HG03108 (cell line): Measurements from ENCODE around the gene BBS12.
A peak's percentile ranks its signal among the peaks of the same experiment; 100 is the strongest.

Source experiments
- ATAC-seq: cut with Tn5 transposase; IDR thresholded peaks from one replicate; pipeline ENCODE4 v1.9.1; 2021; ENCODE audit warnings: moderate library complexity; ENCODE audit not compliant: unreplicated experiment

Gene BBS12

DNA sequence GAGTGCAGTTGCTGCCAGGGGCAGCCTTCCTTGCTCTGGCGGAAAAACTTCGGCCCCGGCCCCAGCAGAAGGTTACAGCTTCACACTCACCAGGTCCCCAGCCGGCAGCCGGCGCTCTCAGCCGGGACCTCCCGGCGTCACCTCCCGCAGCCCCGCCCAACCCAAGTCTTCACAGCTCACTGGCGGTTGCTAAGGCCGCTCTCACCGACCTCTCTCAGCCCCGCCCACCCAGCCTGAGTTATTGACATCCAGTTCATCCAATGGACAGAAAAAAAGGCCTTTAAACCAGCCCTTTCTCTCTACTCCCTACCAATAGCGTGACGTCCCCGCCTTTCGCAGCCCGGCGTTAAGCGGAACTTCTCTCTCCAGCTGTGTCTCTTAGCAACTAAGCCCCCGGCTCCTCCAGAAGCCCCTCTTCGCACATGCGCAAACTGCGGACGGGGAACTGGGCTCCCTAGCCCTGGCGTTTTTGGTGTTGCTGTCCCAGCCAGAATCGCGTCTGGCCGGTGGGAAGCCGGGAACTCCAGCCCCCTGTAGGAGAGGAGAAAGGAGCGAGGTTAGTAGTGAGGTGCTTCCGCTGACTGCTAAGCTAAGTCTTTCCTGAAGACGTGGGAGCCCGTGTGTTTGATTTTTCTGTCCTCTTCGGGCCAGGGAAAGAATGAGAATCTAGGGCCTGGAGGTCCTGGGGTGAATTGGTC is at the start of gene BBS12:
Gene BBS12 (plus strand): TSS at position 376 of the 698 bp plus-strand sequence. CDS start 9,189 bp downstream, outside the sequence.
- ATAC-seq: peak; percentile 100

DNA sequence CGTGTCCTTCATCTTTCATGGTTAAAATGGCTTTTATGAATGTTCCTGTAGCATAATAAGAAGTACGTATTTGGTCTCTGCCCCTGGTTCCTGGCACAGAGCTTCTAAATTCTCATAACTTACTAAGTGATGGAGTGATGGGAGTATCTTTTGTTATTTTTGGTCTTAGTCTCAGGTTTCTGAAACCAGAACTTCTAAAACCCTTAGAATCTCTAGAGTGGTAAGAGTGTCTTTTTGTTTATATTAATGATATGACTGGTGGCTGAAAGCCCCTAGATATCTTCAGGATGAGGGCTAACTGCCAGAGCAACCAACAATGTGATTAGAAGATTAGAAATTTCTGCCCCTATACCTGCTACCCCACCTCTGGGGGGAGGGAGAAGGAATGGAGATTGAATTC is 45.8 kb upstream of the BBS12 start:
- no peak for ATAC-seq

DNA sequence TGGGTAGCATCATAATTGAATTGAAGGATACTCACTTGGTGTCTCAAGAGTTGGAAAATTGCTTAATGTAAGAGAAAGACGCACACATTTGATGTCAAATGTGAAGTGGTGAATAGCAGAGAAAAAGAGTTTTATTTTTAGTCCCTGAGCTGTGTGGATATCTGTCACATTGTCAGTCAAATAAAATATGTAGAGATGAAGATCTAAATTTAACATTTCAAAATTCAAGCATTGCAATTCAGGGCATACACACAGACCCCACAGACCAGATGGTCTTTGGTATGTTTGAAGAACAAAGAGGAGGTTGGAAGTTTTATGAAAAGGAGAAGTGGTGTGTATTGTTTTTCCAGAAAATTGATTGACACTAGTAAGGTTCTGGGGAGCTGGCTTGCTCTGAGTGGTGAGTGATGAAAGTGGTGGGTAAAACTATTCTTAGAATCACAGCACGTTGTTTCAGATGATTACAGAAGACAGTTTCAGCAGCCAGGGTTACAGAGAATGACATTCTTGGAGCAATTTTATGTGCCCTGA is 44.9 kb upstream of the BBS12 start:
- ATAC-seq: peak; percentile 57

DNA sequence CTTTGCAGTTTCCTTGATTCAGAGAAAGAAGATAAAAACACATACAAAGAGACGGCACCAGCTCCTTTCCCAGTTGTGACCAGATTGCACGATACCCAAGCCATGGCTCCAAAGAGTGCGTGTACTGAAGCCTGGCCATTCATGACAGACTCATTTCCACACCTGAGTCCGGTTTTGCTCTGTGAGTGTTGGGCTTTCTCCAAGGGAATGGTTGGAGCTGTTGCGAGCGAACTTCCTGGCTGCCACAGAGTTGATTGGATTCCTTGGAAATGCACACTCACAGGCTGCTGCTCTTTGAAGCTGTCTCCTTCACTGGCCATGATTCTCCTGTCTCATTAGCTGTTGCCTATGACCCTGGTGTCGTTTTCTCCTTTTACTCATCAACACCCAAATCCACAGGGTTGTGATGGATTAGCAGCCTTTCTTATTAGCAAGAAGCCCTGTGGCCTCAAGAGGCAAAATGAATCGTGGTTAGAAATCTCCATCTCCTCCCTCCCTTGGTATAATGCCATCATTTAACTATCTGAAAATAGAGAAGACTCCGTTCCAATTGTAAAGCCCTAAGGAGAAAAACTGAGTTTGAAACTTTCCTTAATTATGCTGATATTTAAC is 43.9 kb upstream of the BBS12 start:
- no peak for ATAC-seq

DNA sequence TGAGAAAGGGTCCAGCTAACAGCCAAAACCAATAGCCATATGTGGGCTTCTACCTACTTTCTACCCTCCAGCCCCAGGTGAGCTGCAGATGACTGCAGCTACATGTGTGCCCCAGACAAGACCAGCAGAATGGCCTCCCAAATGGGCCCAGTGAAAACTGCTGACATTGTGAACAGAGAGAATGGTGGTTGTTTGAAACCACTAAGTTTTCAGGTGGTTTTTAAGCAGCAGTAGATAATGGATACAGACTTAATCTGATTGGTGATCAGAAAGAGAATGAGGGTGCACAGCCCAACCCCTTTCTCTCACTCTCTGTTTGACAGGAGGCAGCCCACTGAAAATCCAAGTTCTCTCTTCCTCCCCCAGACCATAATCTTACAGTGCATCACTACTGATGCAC is 42.5 kb upstream of the BBS12 start:
- peak; percentile 82 for ATAC-seq

DNA sequence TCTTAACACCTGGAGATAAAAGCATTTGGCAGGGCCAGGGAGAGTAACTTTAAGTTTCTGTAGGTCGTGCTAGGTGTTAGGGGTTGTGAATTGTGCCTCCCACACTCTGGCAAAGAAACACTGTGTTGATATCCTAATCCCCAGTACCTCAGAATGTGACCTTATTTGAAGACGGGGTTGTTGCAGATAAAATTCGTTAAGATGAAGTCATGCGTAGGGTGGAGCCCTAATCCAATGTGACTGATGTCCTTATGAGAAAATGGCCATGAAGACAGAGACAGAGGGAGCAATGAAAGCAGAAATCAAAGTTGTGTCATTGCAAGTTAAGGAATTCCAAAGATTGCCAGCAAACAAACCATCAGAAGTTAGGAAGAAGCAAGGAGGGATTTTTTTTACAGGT is 40.5 kb upstream of the BBS12 start:
- no peak for ATAC-seq

DNA sequence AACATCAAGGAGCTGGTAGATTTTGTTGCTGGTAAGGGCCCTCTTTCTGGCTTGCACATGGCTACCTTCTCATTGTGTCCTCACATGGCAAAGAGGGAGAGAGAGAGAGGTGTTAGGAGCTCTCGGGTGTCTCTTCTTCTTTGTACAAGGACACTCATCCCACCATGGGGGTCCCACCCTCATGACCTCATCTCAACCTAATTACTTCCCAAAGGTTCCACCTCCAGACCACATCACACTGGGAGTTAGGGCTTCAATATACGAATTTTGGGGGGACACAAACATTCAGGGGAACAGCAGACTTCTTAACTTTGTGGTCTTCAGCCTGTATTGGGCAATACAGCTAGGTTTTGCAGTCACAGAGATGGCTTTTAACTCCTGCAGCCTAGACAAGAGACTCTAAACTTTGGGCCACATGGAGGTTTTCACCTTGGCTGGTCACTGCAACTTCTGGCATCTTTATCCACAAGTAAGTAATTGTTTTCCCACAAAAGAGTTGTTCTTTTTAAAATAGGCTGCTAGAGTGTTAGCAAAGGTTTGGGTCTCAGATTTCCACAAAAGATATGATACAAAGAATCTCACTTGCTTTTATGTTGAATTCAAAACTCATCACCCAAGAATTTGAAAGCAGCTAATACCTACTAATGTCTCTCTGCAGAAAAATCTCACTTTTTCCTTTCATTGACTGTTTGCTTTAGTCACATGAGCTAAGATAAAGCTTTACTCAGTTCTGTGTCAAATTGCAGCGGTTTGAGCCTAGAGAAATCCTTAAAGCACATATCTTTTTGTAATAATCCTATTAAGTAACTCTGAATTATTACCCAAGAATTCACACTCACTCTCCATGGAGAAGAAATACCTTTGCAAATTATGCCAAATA is 39.6 kb upstream of the BBS12 start:
- ATAC-seq: no peak

DNA sequence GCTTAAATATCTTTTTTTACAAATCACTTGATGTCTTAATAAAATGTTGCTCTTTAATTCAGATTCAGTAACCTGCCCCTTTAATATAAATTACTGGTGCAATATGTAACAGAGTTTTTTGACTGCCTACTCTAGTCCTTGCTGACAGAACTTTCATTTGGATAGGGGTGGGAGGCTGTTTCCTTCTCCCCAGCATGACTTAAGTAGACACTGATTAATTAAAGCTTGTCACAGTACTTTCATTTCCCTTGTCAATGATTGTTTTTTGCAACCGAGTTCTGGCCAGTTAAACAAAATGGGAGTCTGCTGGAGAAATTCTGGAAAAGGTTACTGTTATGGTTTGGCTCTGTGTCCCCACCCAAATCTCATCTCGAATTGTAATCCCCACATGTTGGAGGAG is 37.3 kb upstream of the BBS12 start:
- ATAC-seq: no peak

DNA sequence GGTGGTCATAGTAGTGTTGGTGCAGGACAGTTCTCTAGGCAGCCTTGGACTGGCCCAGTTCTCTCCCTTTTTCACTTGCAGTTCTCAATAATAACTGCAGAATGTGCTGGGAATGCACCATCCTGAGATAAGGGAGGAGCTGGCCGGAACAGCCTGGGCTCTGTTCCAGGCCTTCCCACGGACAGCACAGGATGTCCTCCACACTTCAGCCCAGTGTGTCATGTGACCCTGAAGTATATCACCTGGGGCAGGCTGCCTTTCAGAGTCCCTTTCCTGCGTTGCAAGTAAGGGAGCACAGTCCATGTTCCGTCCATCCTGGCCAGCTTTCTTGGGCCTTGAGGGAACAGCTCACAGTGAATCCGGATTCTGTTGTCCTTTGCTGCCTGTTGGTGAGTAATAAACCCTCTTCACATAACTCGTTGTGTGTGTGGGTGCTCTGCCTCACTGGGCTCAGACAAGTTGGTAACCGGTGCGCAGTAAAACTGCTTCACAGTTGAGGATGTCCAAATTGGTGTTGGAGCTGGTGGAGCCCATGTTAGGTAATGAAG is 32.3 kb upstream of the BBS12 start:
- ATAC-seq: no peak

DNA sequence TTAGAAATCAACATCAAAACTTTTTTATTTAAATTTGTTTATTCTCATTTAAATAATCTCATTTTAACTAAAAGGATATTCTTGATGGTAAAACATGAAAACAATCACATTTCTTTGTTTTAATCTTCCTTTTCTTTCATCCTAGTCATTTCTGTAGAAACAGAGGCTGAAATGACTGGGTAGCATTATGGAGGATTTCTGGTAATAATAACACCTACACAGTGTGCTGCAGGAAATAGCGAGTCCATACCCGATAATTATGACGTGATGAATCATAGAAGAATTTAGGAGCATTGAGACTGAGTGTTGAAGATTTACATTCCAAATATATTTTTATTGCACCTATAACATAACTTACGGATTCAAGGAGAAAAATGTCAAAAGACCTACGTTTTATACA is 31.4 kb upstream of the BBS12 start:
- no peak for ATAC-seq

DNA sequence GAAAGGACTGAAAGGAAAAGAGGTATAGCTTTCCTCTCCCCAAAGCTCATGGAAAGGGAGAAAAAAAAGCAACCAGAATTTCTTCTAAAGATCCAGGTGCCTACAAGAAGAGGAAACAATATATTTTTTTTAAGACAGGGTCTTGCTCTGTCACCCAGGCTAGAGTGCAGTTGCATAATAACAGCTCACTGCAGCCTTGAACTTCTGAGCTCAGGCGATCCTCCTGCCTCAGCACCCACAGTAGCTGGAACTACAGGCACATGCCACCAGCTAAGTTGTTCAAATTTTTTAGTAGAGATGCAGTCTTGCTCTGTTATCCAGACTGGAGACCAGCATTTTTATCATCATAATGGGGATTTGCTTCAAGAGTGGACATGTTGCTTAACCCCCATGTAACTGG is 30.5 kb upstream of the BBS12 start:
- ATAC-seq: no peak

DNA sequence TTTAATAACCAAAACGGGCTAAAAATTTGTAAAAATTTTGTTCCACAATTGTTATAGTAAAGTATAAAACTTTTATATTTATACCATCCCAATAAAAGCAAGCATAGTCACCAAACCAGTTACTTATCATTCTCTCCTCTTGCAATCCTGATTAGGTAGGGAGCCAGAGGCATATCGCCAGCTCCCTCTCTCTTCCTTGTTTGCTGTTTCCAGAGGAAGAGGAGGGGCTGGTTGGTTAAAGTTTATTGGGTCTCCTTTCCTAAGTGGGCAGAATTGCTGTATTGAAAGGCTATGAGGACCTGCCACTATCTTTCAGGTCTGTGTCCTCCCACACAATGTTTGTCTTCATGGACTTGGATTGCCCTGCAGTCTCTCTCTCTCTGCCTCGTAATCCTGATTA is 29.6 kb upstream of the BBS12 start:
- ATAC-seq: no peak

DNA sequence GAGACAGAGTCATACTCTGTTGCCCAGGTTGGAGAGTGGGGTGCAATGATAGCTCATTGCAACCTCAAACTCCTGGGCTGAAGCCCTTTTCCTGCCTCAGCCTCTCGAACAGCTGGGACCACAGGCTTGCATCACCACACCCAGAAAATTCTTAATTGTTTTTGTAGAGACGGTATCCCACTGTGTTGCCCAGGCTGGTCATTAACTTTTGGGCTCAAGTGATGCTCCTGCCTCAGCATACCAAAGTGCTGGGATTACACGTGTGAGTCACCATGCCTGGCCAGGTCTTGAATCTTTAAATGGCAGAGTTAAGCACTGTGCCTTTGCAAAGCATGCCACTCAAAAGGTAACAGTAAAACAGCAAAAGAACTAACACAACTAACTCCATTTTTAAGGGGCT is 28.6 kb upstream of the BBS12 start:
- ATAC-seq: no peak

DNA sequence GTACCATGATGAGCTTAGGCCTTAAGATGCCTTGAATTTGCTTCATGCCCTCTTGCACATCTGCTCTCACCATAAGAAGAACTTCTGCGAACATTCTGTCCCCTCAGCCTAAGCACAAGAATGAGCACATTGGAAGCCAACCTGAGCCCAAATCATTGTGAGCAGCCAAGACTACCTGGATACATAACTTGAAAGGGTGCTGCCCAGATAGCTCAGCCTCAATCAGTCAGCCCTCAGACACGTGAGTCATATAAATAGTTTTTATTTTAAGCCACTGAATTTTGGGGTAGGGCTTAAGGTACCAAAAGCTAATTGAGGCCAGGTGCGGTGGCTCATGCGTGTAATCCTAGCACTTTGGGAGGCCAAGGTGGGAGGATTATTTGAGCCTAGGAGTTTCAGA is 27.5 kb upstream of the BBS12 start:
- no peak for ATAC-seq

DNA sequence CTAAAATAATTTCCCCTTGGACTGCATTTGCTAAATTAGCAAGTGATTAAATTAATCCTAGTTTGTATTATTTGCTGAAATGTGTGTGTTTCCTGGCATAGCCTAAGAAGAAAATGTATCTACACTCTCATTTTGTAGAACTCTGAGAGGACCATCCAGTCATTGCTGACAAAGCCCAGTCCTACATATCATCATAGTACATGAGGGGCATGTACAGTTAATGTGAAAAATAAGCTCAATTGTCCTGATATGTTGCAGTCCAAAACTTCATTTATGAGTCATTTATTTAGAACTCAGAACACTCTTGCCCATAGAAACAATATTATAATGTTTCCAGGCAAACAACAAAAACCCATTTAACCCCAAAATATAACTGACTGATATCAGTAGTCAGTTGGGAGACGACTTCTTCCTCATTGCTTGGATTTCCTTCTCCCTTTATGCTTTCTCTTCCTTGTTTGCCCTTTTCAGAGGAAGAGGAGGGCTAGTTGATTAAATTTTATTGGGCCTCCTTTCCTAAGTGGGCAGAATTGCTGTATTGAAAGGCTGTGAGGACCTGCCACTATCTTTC is 26.9 kb upstream of the BBS12 start:
- no peak for ATAC-seq

DNA sequence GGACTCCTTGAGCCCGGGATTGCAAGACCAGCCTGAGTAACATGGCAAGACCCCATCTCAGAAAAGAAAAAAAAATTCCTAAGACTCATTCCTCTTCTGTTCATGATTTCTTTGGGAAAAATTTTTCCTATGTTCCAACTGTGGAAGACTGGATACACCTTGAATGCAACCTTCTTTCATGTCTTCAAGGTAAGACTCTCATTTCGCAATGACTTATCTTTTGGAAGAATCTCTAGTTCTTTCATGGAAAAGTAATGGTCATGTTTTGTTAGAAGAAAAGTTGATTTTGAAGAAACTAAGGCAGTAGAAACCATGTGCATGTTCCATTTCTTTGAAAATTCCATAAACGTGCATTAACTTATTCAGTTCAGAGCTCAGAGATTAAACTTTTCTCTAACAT is 26.0 kb upstream of the BBS12 start:
- ATAC-seq: no peak

DNA sequence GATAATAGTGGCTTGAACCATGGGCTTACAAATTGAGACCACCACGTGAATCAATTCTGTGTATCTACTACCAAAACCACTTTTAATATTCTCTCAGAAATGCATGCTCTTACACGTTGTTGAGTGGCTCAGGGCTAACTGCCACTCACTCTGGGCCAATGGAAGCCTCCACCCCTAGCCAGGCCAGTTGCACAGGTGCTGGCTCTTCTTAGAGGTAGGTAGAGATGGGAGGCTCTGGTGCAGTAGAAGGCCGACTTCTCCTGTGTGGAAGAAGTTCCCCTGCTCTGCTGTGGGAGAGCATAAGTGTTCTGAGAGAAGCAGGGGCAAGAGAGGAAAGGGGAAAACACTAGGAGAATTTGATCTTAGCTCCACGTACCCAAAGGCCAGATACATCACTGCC is 25.0 kb upstream of the BBS12 start:
- no peak for ATAC-seq

DNA sequence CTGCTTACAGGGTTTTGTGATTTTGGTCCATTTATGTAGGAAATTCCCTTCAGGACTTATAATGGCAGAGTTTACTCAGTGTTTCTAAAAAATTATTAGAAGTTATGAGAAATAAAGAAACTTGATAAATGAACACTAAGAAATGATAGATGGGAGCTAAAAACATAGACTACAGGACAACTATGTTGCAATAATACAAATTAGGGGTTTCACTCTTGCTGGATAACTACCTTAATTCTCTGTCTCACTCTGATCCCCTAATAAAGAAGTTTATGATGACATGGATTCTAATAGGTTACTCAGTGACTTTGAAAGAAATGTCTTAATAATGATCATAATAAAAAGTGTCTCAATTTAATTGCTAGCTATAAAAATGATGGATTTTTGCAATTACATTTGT is 23.3 kb upstream of the BBS12 start:
- ATAC-seq: no peak

DNA sequence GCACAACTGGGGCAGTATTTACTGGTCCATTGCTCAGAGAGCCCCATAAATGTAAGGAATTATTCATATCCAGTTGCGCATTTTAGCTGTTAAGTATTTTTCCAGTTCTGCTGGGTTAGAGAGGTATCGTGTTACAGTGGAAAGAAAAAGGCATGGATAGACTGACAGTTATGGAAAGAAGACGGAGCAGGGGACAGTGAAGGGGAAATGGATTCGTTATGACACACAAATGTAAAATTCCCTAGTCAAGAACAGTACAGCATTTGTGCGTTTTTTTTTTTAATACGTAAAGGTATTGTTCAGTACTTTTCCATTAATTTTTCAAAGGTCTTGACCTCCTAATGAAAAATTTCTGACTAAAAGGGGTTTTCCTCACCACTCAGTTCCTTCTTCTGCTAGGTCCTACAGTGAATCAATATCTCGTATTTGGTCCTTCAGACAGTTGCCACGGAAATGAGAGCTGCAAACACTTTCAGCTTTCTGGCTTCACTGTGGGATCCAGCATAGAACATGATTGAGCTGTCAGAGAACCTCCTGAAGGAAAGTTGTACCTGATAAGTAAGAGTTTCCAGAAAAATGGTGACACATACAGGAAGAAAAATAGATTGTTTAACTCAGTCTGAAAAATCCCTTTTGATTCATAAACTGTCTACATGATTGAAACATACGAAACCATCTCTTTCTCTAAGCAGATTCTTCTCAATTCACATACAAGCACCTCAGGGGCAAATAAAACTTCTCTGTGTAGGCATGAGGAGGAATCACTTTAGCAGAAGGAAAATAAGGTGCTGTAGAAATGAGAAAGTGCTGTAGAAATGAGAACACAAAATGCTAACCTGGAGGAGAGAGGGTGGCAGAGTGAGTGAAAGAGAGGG is 21.8 kb upstream of the BBS12 start:
- ATAC-seq: peak; percentile 53

DNA sequence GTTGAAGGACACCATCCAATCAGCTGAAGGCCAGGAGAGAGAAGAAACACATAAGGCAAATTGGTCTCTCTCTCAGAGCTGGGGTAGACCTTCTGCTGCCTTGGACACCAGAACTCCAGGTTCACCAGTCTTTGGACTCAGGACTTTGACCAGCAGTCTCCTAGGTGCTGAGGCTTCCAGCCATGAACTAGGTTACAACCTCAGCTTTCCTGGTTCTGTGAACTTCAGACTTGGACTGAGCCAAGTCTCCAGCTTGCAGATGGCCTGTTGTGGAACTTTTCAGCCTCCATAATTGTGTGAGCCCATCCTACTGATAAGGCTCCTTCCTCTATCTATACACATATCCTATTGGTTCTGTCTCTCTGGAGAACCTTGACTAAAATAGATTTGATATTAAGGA is 20.6 kb upstream of the BBS12 start:
- ATAC-seq: no peak
